OCI-LY1 (cell line): ENCODE measurements around the gene CXCL12.

Experiments
- H2AFZ ChIP-seq: fragments of 200-600 bp; sonication (generic), shearing (Covaris generic); 2 replicates; pipeline ENCODE4 v1.6.0; 2014; ENCODE audit warnings: antibody characterized with exemption, mild to moderate bottlenecking, low read length
- H3F3A ChIP-seq: fragments of 200-600 bp; sonication (generic), shearing (Covaris generic); 2 replicates; pipeline ENCODE4 v1.6.0; 2014; ENCODE audit warnings: mild to moderate bottlenecking, antibody characterized with exemption, low read length, moderate library complexity; ENCODE audit not compliant: insufficient read depth
- H3K27ac ChIP-seq: fragments of 200-600 bp; sonication (generic); 2 replicates; pipeline ENCODE4 v1.5.1; 2014; ENCODE audit warnings: low read length, mixed run types, mild to moderate bottlenecking, low read depth; ENCODE audit not compliant: poor library complexity, severe bottlenecking
- H3K27me3 ChIP-seq: fragments of 200-600 bp; sonication (generic); 2 replicates; pipeline ENCODE4 v1.6.0; 2014; ENCODE audit warnings: antibody characterized with exemption, mild to moderate bottlenecking, low read length, moderate library complexity; ENCODE audit not compliant: insufficient read depth
- H3K36me3 ChIP-seq: fragments of 200-600 bp; sonication (generic); 2 replicates; pipeline ENCODE4 v1.6.1; 2014; ENCODE audit warnings: mild to moderate bottlenecking, antibody characterized with exemption, low read length, moderate library complexity, mixed read lengths; ENCODE audit not compliant: insufficient read depth
- H3K4me1 ChIP-seq: fragments of 200-600 bp; sonication (generic); 2 replicates; pipeline ENCODE4 v1.5.1; 2014; ENCODE audit warnings: mild to moderate bottlenecking, low read length, moderate library complexity; ENCODE audit not compliant: insufficient read depth, severe bottlenecking
- H3K4me2 ChIP-seq: fragments of 200-600 bp; sonication (generic), shearing (Covaris generic); 2 replicates; pipeline ENCODE4 v1.6.1; 2014; ENCODE audit warnings: low read length
- H3K4me3 ChIP-seq: fragments of 200-600 bp; sonication (generic); 2 replicates; pipeline ENCODE4 v1.5.1; 2014; ENCODE audit warnings: low read length, low read depth, mild to moderate bottlenecking, mixed read lengths; ENCODE audit not compliant: poor library complexity, severe bottlenecking
- H3K79me2 ChIP-seq: fragments of 200-600 bp; shearing (Covaris generic); 2 replicates; pipeline ENCODE4 v1.6.1; 2016; ENCODE audit warnings: mixed run types, low read length, mixed read lengths; ENCODE audit not compliant: insufficient read depth
- H3K9ac ChIP-seq: fragments of 200-600 bp; sonication (generic), shearing (Covaris generic); 2 replicates; pipeline ENCODE4 v1.6.1; 2014; ENCODE audit warnings: mild to moderate bottlenecking, low read length, mixed read lengths
- H3K9me2 ChIP-seq: fragments of 200-600 bp; sonication (generic), shearing (Covaris generic); 2 replicates; pipeline ENCODE4 v1.6.1; 2014; ENCODE audit warnings: low read depth, mild to moderate bottlenecking, low read length, mixed read lengths
- H3K9me3 ChIP-seq: fragments of 200-600 bp; shearing (Covaris generic); 2 replicates; pipeline ENCODE4 v1.6.1; 2014; ENCODE audit warnings: low read length, mixed read lengths
- H4K20me1 ChIP-seq: fragments of 200-600 bp; sonication (generic), shearing (Covaris generic); 2 replicates; pipeline ENCODE4 v1.6.0; 2016; ENCODE audit warnings: mild to moderate bottlenecking, low read length; ENCODE audit not compliant: insufficient read depth
- EZH2 ChIP-seq: fragments of 200-600 bp; sonication (generic), shearing (Covaris generic); IDR thresholded peaks from 2 replicates; pipeline ENCODE4 v1.8.0; 2017; ENCODE audit warnings: borderline replicate concordance, mixed run types, mild to moderate bottlenecking, antibody characterized with exemption, low read length, moderate library complexity, mixed read lengths
- TF ChIP-seq, protein P1 (sequence below): fragments of 200-600 bp; sonication (generic), shearing (Covaris generic); IDR thresholded peaks from 2 replicates; pipeline ENCODE4 v1.5.1; 2017; ENCODE audit warnings: mild to moderate bottlenecking, antibody characterized with exemption, low read length, moderate library complexity, mixed read lengths

Gene CXCL12

DNA sequence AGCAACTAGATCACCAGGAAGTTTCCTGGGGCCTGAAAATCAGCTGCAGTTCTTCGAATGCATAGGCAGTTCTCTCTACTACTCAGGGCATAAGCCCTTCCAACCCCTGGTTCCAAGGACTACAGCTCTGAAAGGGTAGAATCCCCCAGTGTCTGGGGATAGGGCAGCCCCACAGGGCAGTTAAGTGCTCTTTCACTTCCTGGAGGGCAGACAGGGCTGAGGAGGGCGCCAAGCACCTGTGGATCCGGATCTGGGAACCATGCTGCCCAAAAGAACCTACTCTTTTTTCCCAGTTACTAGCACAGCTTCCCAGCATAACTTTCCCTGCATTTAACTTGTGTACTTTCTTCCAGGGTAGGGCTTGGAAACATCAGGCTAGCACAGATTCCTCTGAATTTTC is 41.1 kb downstream of the CXCL12 start:
- TF ChIP-seq, protein P1, sequence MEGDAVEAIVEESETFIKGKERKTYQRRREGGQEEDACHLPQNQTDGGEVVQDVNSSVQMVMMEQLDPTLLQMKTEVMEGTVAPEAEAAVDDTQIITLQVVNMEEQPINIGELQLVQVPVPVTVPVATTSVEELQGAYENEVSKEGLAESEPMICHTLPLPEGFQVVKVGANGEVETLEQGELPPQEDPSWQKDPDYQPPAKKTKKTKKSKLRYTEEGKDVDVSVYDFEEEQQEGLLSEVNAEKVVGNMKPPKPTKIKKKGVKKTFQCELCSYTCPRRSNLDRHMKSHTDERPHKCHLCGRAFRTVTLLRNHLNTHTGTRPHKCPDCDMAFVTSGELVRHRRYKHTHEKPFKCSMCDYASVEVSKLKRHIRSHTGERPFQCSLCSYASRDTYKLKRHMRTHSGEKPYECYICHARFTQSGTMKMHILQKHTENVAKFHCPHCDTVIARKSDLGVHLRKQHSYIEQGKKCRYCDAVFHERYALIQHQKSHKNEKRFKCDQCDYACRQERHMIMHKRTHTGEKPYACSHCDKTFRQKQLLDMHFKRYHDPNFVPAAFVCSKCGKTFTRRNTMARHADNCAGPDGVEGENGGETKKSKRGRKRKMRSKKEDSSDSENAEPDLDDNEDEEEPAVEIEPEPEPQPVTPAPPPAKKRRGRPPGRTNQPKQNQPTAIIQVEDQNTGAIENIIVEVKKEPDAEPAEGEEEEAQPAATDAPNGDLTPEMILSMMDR = no peak
- no peak for TF ChIP-seq EZH2
- no peak overlapping the region for H2AFZ ChIP-seq
- H3K4me1 ChIP-seq = no peaks in the 10 kb centered on the region
- no peak overlapping the region for H3K4me2 ChIP-seq
- no peaks in the 10 kb centered on the region for H4K20me1 ChIP-seq
- H3K79me2 ChIP-seq = no peaks in the 10 kb centered on the region
- no peaks in the 10 kb centered on the region for H3K9me2 ChIP-seq
- H3K9me3 ChIP-seq = no peaks in the 10 kb centered on the region
- H3K4me3 ChIP-seq = no peak overlapping the region
- H3K27ac ChIP-seq = no peak overlapping the region
- H3K27me3 ChIP-seq = no peaks in the 10 kb centered on the region
- H3K36me3 ChIP-seq = no peaks in the 10 kb centered on the region
- H3K9ac ChIP-seq = no peak overlapping the region
- no peaks in the 10 kb centered on the region for H3F3A ChIP-seq

DNA sequence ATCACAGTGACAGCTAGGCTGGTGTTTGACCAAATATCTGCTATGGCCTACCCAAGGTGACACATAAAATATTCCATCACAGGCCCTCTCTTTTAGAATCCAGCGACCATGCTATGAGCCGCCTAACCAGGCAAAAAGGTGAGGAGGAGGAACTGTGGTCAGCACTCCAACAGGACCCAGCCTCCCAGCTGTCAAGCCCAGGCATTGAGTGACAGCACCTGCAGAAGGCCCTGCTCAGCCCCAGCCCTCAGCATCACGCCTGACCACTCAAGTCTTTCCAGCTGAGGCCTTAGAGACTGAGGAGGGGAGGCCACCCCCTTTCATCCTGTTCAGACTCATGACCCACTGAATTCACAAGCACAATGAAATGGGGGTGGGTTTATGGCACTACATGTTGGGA is 43.0 kb downstream of the CXCL12 start:
- no peak for TF ChIP-seq EZH2
- TF ChIP-seq, protein P1 = no peak
- Histone ChIP-seq H3K4me3 (no peak overlapping the region), H3K9me3 (no peaks in the 10 kb centered on the region), H3K27me3 (no peaks in the 10 kb centered on the region), H3K79me2 (no peaks in the 10 kb centered on the region), H3K9me2 (no peaks in the 10 kb centered on the region), H3K27ac (no peak overlapping the region), H2AFZ (no peak overlapping the region), H3K9ac (no peak overlapping the region), H3F3A (no peaks in the 10 kb centered on the region), H3K4me1 (no peaks in the 10 kb centered on the region), H3K4me2 (no peak overlapping the region), H3K36me3 (no peaks in the 10 kb centered on the region), H4K20me1 (no peaks in the 10 kb centered on the region)

DNA sequence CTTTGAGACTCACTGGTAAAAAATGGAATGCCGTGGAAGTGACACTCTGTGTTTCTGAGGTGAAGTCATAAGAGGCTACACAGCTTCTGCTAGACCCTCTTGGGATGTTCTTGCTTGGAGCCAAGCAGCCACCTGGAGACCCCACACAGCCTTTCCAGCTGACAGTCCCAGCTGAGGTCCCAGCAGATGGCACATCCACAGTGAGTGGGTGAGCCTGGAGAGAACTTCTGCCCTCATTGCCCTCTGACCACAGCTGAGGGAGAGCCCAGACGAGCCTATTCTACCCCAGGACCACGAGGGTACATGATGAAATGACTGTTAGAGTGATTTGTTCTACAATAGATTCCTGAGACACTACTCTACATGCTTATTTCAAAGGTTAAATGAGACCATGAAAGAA is 44.3 kb downstream of the CXCL12 start:
- Histone ChIP-seq H4K20me1 (no peaks in the 10 kb centered on the region), H3K4me1 (no peaks in the 10 kb centered on the region), H3K27ac (no peak overlapping the region), H3K27me3 (no peaks in the 10 kb centered on the region), H3K4me2 (no peak overlapping the region), H3K36me3 (no peaks in the 10 kb centered on the region), H3K9me2 (no peaks in the 10 kb centered on the region), H2AFZ (no peak overlapping the region), H3K9me3 (no peaks in the 10 kb centered on the region), H3K9ac (no peak overlapping the region), H3K4me3 (no peak overlapping the region), H3F3A (no peaks in the 10 kb centered on the region), H3K79me2 (no peaks in the 10 kb centered on the region)
- no peak for TF ChIP-seq EZH2
- TF ChIP-seq, protein P1 = no peak
